T-helper 22 cell (primary cell): ENCODE data around the gene C10orf67.
"Not testable (repeated sequence)": the region's sequence is repeated elsewhere in the genome, so short reads cannot be mapped to it uniquely, and the experiment has no call there.

ENCODE experiments used
- DNase-seq: peaks from one replicate; pipeline ENCODE4 v3.0.0-alpha.2; 2020; ENCODE audit warnings: low read depth

C10orf67 gene

DNA sequence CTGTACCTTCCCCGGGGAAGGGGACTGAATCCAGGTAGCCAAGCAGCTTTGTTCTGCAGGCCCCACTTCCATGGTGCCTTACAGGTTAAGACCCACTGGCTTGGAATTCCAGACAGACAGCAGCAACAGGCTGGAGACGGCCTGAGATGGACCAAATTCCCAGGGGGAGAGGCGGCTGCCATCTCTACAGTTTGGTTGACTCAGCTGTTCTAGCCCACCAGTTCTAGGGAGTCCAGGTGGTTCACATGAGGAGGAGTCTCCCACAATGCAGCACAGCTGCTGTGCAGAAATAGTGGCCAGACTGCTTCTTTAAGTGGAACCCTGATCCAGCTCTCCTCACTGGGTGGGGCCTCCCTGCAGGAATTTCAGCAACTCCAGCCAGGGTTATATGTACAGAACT lies 74.1 kb downstream of the C10orf67 start:
- no peak for DNase-seq

DNA sequence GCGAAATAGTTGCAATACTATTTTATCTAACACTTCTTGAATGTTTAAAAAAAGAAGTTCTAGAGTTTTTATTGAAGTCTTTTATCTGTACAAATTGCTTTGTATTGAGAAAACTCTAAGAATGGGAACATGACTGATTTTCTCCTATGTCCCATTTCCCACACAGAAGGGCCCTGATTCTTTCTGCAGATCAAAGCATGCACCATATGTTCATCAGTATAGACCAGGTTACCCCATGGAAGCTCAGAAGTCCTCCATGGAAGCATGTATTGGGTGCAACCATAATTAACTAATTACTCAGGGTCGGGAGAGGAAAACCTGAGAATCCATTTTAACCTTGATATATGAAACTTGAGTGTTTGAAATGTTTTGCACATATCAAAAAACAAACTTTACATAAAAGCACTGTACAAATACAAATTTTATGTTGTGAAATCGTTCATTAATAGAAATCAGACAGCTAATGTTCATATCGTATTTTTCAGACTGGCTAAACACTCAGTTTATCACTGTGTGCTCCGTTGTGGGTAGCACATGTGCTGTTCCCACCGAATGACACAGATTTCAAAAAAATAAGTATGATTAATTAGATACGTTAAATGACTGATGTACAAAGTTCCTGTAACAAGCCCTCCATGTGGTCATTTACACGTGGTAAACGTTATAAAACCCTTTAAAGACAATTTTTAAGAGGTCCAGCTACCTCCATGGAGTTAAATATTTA lies 81.0 kb downstream of the C10orf67 start:
- DNase-seq = no peak

DNA sequence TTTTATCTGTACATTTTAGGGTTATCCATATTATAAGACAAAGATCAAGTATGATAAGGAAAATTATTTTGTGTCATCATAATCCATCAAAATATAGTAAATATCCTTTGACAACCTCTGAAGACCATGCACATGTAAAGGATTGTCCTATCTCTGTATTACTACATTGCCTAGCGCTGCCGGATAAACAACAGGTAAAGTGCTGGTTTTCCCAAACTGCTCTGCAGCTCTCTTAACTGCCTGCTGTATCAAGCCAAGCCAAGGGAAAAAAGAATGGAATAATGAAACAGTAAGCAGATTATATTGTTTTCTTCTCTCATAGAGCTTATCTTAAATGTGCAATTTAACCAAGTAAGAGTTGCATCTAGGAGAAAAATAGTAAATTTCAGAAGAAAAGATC lies 81.7 kb downstream of the C10orf67 start:
- no peak for DNase-seq

DNA sequence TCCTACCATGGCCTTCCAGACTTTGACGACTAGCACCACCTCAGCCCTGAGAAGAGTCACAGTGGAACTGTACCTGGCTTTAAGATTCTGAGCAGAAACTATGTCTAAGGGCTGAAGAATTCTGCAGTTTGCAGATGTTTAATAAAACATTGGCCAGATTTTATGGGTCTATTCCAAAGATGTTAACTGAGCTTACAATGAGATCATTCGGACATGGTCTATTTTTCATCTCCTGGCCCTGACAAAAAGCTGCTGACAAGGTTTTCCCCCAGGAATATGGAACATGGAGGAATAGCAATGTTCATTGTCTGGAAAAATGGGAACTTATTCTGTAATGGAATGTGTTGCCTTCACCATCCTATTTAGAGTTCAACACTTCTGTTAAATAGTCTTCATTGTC lies 86.1 kb downstream of the C10orf67 start:
- no peak for DNase-seq

DNA sequence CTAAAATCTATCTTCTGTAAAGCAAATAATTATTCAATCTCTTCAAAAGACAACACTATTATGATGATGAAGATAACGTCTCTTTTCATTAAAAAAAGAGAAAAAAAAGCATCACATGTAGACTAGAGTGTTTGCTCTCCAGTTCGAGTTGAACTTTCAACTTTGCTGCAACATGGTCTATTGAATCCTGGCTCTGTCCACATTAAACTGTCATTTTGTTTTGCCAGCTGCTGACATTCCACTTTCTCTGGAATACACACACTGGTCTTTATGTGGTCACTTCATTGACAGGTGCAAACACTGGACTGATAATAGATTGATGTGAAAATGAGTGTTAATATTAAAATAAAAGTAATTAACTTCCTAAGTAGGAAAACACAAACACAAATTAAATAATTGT lies 90.8 kb downstream of the C10orf67 start:
- no peak for DNase-seq

DNA sequence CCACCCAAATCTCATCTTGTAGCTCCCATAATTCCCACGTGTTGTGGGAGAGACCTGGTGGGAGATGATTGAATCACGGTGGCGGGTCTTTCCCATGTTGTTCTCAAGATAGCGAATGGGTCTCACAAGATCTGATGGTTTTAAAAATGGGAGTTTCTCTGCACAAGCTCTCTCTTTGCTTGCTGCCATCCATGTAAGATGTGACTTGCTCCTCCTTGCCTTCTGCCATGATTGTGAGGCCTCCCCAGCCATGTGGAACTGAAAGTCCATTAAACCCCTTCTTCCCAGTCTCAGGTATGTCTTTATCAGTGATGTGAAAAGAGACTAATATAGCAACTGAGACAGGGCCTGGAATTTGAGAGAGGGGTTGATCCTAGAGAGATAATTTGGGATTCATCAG lies 91.7 kb downstream of the C10orf67 start:
- not testable (repeated sequence) for DNase-seq

DNA sequence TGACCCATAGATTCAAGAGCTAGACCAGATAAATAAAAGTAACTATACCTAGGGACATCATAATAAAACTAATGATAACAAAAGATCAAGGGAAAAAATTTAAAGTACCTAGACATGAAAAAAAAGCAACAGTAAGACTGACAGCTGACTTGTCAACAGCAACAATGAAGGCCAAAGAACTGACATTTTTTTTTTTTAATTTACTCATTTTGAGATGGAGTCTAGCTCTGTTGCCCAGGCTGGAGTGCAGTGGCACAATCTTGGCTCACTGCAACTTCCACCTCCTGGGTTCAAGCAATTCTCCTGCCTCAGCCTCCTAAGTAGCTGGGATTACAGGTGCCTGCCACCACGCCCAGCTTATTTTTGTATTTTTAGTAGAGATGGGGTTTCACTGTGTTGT lies 102.8 kb downstream of the C10orf67 start:
- DNase-seq = not testable (repeated sequence)

DNA sequence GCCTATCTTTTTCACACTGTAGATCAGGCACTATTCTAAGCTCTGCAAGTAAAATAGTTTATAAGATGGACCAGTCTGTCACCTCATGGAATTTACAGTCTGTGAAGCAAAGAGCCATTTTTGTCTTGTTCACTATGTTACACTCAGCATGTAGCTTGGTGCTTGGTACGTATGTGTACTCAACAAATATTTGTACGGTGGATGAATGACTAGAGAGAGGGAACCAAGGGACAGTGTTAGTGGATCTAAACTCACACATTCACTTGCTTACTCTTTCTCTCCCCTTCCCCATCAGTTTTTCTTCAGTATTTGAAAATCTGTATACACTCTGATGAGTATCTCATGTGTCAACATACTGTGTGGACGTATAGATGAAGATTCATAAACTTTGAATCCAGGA lies 106.6 kb downstream of the C10orf67 start:
- DNase-seq = no peak

DNA sequence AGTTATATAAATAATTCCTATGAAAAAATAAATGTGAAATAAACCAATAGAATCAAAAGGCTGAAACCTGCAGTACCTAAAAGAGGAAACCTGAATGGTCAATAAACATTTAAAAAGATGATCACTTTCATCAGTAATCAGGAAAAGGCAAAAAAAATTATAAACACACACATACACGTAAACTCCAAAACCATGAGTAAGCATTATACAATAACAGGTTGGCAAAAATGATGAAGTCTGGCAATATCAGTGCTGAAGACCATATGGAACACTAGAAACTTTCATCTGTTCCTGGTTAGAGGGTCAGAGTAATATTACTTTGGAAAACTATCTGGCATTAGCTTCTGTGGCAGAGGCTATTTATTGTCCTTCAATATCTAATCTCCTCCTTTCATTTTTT lies 114.0 kb downstream of the C10orf67 start:
- DNase-seq = no peak

DNA sequence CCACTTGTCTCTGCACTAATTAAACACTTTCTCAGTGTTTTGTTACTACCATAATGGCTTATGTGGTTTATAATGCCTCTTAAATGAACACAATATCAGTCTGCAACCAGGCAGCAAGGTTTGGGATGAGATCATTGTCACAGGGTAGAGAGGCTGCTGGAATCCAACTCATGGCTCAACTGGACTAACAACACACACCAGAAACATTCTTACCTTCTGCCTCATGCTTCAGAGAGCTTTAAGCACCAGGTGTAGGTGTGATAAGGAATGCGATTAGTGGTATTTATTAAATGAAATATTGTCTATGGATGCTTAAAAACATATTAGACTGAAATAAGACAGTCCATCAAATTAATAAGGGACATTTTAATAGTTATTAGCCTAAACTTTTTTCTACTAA lies 127.1 kb downstream of the C10orf67 start:
- no peak for DNase-seq

DNA sequence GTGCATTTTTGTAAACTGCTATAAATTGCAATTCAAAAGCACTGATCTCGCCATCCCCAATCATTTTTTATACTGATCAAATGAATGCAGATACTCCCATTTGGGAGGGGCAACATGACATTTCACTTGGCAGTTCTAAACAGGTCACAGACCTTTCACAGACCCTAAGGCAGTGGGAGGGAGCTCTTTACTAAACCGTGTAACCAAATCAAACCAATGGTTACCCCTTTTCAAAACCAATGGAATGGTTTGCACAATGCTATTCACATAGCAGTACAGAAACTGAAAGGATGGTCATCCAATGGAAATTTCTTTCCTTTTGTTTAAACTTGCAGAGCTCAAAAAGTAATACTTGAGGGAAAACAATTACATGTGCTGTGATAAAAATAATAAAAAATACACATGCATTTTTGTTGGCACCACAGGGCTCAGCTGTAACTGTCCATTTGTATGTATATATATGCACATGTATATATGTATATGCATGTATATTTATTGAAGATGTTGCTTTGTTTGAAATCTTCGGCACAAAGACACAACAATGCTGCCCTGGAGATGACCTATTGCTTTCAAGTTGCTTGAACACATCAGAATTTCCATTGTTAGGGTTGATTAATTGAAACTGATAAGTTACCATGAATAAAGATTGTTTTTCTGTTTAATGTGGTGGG lies 138.5 kb downstream of the C10orf67 start:
- no peak for DNase-seq

DNA sequence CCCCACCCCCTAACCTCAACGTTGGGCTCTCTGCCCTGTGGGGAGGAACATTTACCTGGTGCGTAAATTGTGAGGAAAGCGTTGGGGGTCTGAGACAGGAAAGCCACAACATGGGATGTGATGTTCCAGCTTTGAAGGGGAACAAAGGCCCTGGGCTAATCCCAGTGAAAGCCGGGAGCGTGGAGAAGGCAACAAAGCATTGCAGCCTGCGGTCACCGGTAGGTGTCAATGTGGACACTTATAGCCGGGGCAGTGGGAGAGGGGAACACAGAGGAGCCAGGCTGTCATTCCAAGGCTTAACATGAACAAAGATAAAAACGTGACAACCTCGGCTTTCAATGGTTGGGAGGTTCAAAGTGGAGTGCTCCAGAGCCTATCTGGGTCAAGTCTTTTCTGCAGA lies 139.8 kb downstream of the C10orf67 start:
- no peak for DNase-seq

DNA sequence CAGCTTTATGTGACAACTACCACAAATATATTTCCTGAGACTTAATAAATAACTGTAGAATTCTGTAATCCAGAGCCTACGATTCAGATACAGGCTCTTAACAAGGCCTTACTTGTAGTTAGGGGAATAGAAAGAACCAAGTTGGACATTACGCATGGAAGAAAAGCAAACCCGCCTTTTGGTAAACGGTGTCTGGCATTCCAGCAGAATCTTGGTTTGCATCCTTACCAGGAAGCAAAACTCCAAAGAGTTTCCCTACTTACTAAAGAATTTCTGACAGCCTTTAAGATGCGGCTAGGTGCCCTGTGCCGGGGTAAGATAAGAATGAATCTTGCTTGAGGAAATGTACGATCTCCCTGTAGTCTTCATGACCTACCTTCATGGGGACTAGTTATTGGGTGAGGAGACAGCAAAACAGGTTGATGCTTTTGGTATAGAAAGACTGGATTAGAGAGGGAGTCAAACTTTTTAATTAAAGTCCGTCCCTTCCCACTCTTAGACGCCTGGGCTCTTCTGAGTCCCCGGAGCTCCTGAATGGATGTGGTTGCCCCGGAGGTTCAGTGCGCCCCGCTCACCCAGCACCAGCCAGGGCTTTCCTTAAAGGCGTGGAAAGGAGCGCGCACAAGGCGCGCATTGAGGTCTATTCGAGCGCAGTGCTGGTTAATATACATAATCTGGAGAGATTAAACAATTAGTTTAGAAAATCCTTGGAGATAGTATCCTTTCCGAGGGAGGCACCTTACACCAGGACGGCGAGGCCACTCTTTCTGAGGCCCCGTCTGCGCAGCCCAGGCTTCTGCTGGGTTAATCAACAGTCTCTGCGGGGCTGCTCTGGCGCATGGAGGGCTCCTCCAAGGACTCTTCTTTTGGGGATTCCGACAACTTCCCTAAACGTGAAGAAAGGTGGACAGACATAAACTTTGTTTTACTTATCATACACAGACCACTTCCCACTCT lies 140.9 kb downstream of the C10orf67 start:
- no peak for DNase-seq

DNA sequence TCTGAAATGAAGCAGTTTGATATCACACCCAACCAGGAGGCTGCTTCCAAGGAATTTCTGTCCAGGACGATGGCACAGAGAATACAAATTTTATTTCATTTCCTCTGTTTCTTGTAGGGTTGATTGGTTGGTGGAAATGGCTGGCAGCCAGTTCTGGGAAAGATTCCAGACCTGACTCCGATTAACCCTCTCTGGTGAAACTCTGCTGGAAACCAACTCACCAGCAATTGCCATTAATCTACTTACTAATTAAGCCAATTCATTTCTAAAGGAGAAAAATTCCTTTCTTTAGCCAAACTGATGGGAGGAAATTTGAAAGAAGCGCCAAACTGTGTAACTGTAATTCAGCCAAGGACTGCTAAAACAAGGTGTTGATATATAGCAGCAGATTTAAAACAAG lies 141.8 kb downstream of the C10orf67 start:
- DNase-seq = no peak

DNA sequence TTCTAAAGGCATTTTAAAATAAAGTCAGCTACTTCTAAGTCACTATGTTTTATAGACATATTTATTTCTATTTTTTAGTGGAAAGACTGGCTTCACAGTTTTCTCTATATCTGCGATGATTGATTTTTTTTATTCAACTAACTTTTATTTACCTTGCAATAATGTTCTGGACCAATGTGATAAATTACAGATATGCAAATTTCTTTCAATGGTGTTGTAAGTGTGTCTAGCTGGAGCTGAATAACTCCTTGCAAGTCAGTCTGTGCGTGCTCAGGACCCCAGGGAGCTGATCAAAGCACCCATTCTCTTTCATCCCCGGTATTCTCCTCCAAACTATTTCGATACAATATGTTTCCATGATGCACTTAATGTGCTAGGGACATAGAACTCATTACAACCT lies 142.8 kb downstream of the C10orf67 start:
- DNase-seq = no peak

DNA sequence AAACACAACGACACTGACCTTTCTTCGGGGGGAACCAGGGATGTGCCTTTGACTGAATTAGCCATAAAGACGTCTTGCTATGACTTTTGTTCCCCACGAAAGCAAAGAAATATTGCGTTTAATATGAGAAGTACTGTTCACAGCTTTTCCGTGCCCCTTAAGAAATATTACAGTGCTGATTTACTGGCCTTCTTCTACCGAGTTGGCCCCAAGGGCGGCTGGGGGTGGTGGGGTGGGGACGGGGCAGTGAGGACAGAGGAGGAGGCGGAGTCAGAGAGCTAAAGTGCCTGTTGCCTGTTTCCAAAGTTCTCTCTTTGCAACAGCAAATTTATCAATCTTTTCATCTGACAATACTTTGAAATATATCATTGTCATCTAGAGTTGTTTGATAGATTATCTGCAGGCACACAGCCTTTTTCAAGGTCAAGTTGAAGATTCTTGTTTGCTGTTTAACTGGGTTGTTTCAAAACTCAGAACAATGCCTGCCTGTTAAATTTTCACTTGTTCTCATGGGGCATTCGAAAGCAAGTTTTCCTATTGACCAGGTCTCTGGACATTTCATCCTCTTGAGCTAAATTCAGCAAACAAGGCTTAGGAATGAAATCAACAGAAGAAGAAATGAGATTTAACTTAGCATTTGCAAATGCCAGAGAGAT lies 143.5 kb downstream of the C10orf67 start:
- DNase-seq = no peak

DNA sequence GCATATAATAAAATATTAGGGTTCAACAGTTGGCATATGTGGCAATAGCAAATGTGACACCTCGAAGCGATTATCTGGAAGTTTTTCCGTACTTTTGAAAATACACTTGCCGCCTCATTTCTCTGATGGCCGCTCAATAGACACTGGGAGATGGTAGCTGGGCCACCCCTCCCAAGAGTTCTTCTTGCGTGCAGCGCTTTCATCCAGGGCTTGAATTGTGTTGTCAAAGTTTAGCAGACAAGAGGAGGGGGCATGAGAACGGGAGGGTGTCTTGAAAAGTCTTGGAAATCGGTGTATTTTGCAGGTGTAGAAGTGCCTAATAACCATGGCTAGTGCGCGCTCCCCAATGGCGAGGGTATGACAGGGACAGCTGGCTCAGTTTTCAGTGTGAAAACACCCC lies 144.0 kb downstream of the C10orf67 start:
- DNase-seq = no peak

DNA sequence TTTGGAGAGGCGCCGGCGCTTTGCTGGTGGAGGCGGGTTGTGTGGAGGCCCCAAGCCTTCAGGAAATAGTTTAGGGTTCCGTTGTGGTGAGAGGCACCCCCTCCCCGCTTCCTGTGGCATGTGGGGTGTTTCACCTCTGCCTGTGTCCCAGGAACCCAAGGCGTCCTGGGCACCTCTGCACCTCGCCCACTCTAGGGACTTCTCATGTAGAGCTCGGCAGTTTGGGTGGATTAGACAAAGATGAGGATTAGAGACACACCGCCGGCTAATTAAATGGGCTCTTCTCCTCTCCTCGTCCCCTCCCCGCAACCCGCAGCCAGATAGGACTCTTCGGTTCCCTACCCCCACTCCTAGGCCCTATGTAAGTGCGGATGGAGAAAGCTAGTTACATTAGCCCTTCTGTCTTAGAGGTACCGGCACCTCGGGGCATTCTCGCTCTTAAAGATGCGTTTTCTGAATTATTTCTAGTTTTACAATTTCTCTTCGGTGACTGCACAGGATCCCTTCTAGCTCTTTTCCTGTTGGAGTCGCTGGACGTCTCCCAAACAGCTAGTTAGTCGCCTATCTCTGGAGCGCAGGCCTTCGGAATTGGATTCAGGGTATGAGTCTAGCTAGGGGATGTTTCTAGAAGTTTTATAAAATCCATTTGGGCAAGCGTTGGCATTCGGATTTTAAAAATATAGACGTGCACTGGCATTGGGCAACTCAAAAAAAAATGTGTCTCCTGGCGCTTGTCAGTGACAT lies 144.7 kb downstream of the C10orf67 start:
- no peak for DNase-seq

DNA sequence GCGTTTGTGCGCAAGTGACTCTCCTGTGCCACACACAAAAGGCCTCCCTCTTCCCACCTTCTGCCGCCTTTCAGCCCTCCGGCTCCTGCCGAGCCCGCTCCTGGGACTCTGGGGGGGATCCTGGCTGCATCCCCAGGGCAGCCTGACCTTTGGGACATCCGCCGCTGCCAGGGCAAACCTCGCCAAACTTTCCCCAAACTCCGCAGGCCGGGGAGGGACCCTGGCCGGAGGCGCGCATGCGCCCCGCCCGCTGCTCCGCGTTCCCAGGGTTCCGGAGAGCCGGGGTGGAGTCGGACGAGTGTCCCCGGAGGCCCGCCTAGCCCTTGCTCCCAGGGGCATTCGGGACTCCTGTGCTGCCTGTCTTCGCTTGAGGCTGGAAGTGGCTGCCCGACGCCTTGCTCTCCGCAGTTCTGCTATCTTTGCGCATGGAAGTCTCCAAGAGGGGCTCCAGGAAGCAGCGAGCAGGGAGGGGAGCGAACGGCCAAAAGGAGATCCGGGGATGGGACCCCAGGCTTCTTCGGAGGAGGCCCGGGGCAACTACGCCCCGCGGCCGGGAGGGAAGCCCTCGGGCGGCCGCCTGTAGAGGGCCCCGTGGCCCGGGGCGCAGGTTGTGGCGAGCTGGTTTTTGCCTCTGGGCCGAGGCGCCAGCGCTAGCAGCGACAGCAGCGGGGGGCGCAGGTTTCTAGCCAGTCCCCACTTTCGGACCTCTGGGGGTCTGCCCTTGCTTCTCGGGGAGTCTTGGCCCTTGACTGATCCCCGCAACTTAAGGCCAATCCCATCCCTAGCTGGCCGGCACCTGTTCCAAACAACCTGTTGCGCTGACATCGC lies 145.4 kb downstream of the C10orf67 start:
- no peak for DNase-seq

DNA sequence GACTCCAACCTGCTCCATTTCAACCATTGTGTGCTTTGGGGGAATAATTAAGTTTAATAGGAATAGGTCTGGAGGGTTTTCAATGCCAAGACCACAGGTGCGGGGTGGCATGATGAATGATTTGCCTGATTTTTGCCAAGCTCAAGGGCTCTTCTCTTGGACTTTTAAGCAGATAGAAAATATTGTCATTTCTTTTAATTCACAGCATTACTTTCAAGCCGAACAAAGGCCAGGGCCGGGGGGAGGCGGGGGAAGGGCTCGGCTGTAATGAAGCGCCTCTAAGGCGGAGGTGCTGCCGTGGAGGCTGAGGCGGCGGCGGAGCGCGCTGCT lies 146.0 kb downstream of the C10orf67 start:
- no peak for DNase-seq

DNA sequence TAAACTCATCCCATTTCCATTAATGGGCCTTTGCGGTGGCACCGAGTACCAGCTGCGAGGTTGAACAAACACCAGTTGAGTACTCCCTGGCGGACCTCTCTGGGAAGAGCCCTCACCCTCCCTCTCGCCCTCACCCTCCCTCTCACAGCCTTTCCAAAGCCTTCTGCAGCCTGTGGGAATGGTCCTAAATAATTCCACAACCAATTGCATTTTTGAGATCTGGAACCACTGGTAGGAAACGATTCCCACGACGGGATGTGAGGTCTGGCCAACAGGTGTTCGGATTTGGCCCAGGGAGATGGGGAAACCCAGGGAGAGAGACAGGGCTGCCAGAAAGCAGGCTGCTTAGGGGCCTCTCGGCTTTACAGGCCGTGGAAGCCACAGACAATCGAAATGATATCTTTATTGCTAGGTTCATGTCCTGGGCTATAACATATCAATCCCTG lies 147.2 kb downstream of the C10orf67 start:
- DNase-seq = no peak
